GM18867 (cell line): Measurements from ENCODE around the gene PRRC2B.
"Not testable (repeated sequence)": the region's sequence is repeated elsewhere in the genome, so short reads cannot be mapped to it uniquely, and the experiment has no call there.

Experiments
- ATAC-seq: cut with Tn5 transposase; IDR thresholded peaks from one replicate; pipeline ENCODE4 v1.9.1; 2021; ENCODE audit warnings: mild to moderate bottlenecking, moderate library complexity; ENCODE audit not compliant: unreplicated experiment

Gene PRRC2B

GRCh38 chr9:131503626-131504465 is 110.0 kb downstream of the PRRC2B start:
- ATAC-seq = no peak

- no peak for ATAC-seq
Observed at GRCh38 chr9:131505012-131505411, 111.1 kb downstream of the PRRC2B start.

- no peak for ATAC-seq
Observed at GRCh38 chr9:131511416-131511815, 117.5 kb downstream of the PRRC2B start.

GRCh38 chr9:131511880-131512279 is 118.0 kb downstream of the PRRC2B start:
- no peak for ATAC-seq

GRCh38 chr9:131513177-131513576 is 119.3 kb downstream of the PRRC2B start:
- no peak for ATAC-seq

GRCh38 chr9:131515559-131516031 is 121.7 kb downstream of the PRRC2B start:
- ATAC-seq = not testable (repeated sequence)

- no peak for ATAC-seq
Observed at GRCh38 chr9:131516100-131516499, 122.2 kb downstream of the PRRC2B start.

GRCh38 chr9:131516930-131517329 is 123.0 kb downstream of the PRRC2B start:
- no peak for ATAC-seq

GRCh38 chr9:131517761-131518190 is 123.9 kb downstream of the PRRC2B start:
- no peak for ATAC-seq

GRCh38 chr9:131518553-131518952 is 124.7 kb downstream of the PRRC2B start:
- no peak for ATAC-seq

- ATAC-seq = no peak
Observed at GRCh38 chr9:131520503-131520902, 126.6 kb downstream of the PRRC2B start.

GRCh38 chr9:131521203-131521602 is 127.3 kb downstream of the PRRC2B start:
- no peak for ATAC-seq

GRCh38 chr9:131521822-131522221 is 127.9 kb downstream of the PRRC2B start:
- no peak for ATAC-seq

GRCh38 chr9:131522257-131523085 is 128.6 kb downstream of the PRRC2B start:
- ATAC-seq = no peak

- no peak for ATAC-seq
Observed at GRCh38 chr9:131523086-131523388, 129.2 kb downstream of the PRRC2B start.

GRCh38 chr9:131523451-131524435 is 129.9 kb downstream of the PRRC2B start:
- ATAC-seq = no peak

- no peak for ATAC-seq
Observed at GRCh38 chr9:131524665-131525315, 130.9 kb downstream of the PRRC2B start.

GRCh38 chr9:131525643-131526565 is 132.0 kb downstream of the PRRC2B start:
- no peak for ATAC-seq

- ATAC-seq = no peak
Observed at GRCh38 chr9:131528186-131528585, 134.3 kb downstream of the PRRC2B start.
